B cell (primary cell): ENCODE data around the gene VAV3. TPM values are rescaled to one million over a fixed set of nuclear protein-coding genes. Genes with fewer than 3 reads are reported as not detected.

Source experiments
- ATAC-seq: fragments of 200-7000 bp; cut with Tn5 transposase; one replicate; pipeline ENCODE4 v1.10.0; 2021; ENCODE audit warnings: low read depth, mild to moderate bottlenecking, moderate number of reproducible peaks, moderate library complexity
- CTCF ChIA-PET: fragments of 350-600 bp; sonication (Branson Sonifier 250); formaldehyde crosslinking; loops from one replicate; lab custom pipeline; 2021; ENCODE audit warnings: antibody characterized with exemption, inconsistent platforms; lab: Charles Lee
- POLR2A ChIA-PET: fragments of 350-600 bp; sonication (Branson Sonifier 250); formaldehyde crosslinking; loops from one replicate; lab custom pipeline; 2021; ENCODE audit warnings: antibody characterized with exemption; lab: Charles Lee
- DNase-seq: peaks from one replicate; pipeline ENCODE4 v3.0.0; 2013
- H2AFZ ChIP-seq: 2 replicates; pipeline ENCODE4 v1.6.1; 2012; ENCODE audit warnings: mild to moderate bottlenecking, low read depth, low read length; ENCODE audit not compliant: insufficient read depth, poor library complexity, severe bottlenecking
- H3K27ac ChIP-seq, 2 donors: 1 replicate in 1 of 2; 2 replicates in 1 of 2; pipeline ENCODE4 v1.5.1; 2012 to 2013; ENCODE audit warnings: low read length in 2 of 2, mild to moderate bottlenecking in 2 of 2, moderate library complexity in 1 of 2
- H3K27me3 ChIP-seq, 4 experiments: fragments of 200-600 bp in 1 of 4; sonication (generic) in 1 of 4; replicated peaks in 1 of 4; 1 replicate in 2 of 4; 2 replicates in 2 of 4; pipeline versions ENCODE4 v1.6.1 to v1.7.0; 2013 to 2016; ENCODE audit warnings: low read length in 3 of 4, mild to moderate bottlenecking in 2 of 4, mixed read lengths in 1 of 4, moderate library complexity in 1 of 4; ENCODE audit not compliant: insufficient read depth in 4 of 4, control insufficient read depth in 3 of 4; ENCODE audit errors: control extremely low read depth in 1 of 4
- H3K36me3 ChIP-seq, 2 experiments: replicated peaks in 1 of 2; 1 replicate in 1 of 2; 2 replicates in 1 of 2; pipeline versions ENCODE4 v1.6.1 to v1.7.1; 2013; ENCODE audit warnings: low read length in 1 of 2; ENCODE audit not compliant: insufficient read depth in 2 of 2, control insufficient read depth in 1 of 2; ENCODE audit errors: control extremely low read depth in 1 of 2, extremely low read depth in 1 of 2
- H3K4me1 ChIP-seq, 2 donors: fragments of 200-600 bp in 1 of 2; sonication (generic) in 1 of 2; 1 replicate in 1 of 2; 2 replicates in 1 of 2; pipeline versions ENCODE4 v1.5.1 to v1.6.1; 2013 to 2017; ENCODE audit warnings: low read length in 2 of 2; ENCODE audit not compliant: control insufficient read depth in 2 of 2, insufficient read depth in 2 of 2
- H3K4me2 ChIP-seq: replicated peaks from 2 replicates; pipeline ENCODE3; 2012; ENCODE audit warnings: mild to moderate bottlenecking, low read depth, low read length; ENCODE audit not compliant: poor library complexity, severe bottlenecking
- H3K4me3 ChIP-seq, 5 experiments: fragments of 200-600 bp in 1 of 5; sonication (generic) in 1 of 5; 1 replicate in 3 of 5; 2 replicates in 2 of 5; pipeline versions ENCODE4 v1.5.1 to v1.7.0; 2011 to 2016; ENCODE audit warnings: low read length in 4 of 5, mild to moderate bottlenecking in 4 of 5, low read depth in 2 of 5, control low read depth in 1 of 5, moderate library complexity in 1 of 5; ENCODE audit not compliant: insufficient read depth in 1 of 5; ENCODE audit errors: control extremely low read depth in 1 of 5, extremely low read depth in 1 of 5
- H3K79me2 ChIP-seq: fragments of 200-600 bp; sonication (generic); one replicate; pipeline ENCODE4 v1.6.0; 2016; ENCODE audit warnings: low read length; ENCODE audit not compliant: control insufficient read depth, insufficient read depth
- H3K9ac ChIP-seq: fragments of 200-600 bp; sonication (generic); 2 replicates; pipeline ENCODE4 v1.6.1; 2017; ENCODE audit warnings: mild to moderate bottlenecking, low read length, moderate library complexity
- H3K9me3 ChIP-seq, 3 donors: one replicate each; pipeline versions ENCODE4 v1.6.1 to v1.7.1; 2013; ENCODE audit warnings: low read length in 2 of 3; ENCODE audit not compliant: control insufficient read depth in 2 of 3, insufficient read depth in 1 of 3; ENCODE audit errors: control extremely low read depth in 1 of 3
- H4K20me1 ChIP-seq: 2 replicates; pipeline ENCODE4 v1.6.0; 2012; ENCODE audit warnings: mild to moderate bottlenecking, low read length; ENCODE audit not compliant: insufficient read depth, control insufficient read depth, poor library complexity, severe bottlenecking
- H3K27ac Mint-ChIP-seq: one replicate; pipeline ENCODE4 v1.8.0; 2021; ENCODE audit warnings: mixed read lengths
- H3K27me3 Mint-ChIP-seq: one replicate; pipeline ENCODE4 v1.8.0; 2021; ENCODE audit warnings: mixed read lengths
- H3K4me1 Mint-ChIP-seq: one replicate; pipeline ENCODE4 v1.8.0; 2021; ENCODE audit warnings: mixed read lengths
- H3K4me3 Mint-ChIP-seq: one replicate; pipeline ENCODE4 v1.8.0; 2021; ENCODE audit warnings: mixed read lengths
- H3K9me3 Mint-ChIP-seq: one replicate; pipeline ENCODE4 v1.8.0; 2022; ENCODE audit warnings: mixed read lengths; ENCODE audit not compliant: insufficient read depth
- CTCF ChIP-seq: fragments of 200-600 bp; IDR thresholded peaks from one replicate; pipeline ENCODE4 v1.8.0; 2022; ENCODE audit warnings: antibody characterized with exemption, mild to moderate bottlenecking
- EZH2 ChIP-seq: IDR thresholded peaks from 2 replicates; pipeline ENCODE4 v1.6.1; 2012; ENCODE audit warnings: borderline replicate concordance, low read depth, mild to moderate bottlenecking, moderate library complexity, low read length; ENCODE audit not compliant: insufficient read depth, poor library complexity, severe bottlenecking
- WGBS: methylation state at CpG from one replicate; pipeline ENCODE4 v1.1.5; 2013; ENCODE audit warnings: missing lambda C conversion rate; ENCODE audit not compliant: insufficient coverage; 5-methylcytosine and 5-hydroxymethylcytosine counted together
- intact Hi-C: fragments of 100-400 bp; cut with micrococcal nuclease; formaldehyde crosslinking; loops from one replicate; pipeline ENCODE4 v1.10.0; 2022
- polyA plus RNA-seq: library from polyadenylated mRNA; depleted of rRNA; stranded (reverse); fragments of >200 nt; gene quantifications from 2 replicates; pipeline ENCODE4 v1.2.3, GENCODE V29; 2012
- total RNA-seq, 2 donors: library from RNA; stranded (reverse); fragments of 120-200 nt in 1 of 2; gene quantifications; 1 replicate in 1 of 2; 2 replicates in 1 of 2; pipeline versions ENCODE4 v1.2.3 to v1.2.4, GENCODE V29; 2013 to 2022

VAV3 gene
- total and polyA plus RNA-seq, 2 donors (not counting 1 experiment from before 2014, with no cell fraction given), result 14.8 to 32.5 TPM

DNA sequence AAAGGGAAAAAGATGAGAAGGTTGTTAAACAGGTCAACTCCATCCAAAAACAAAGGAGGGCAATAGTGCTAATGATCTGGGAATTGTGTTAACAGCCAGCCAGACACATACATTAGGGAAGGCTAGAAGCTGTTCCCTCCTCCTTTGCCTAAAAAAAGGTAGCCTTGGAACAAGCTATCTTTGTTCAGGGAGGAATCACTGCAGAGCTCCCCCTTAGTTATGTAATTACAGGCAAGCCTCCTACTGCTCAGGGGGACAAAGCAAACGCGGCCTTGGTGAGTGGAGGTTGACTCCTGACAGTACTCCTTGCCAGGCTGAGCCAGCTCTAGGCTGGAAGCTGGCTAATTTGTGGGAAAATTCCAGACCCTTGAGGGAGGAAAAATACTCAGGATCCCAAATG is 97.6 kb downstream of the VAV3 start:
- Mint-ChIP-seq H3K9me3 (peaks cover 7% of the 10 kb centered on the region), H3K4me1 (peaks cover 88% of the 10 kb centered on the region), H3K4me3 (no peak overlapping the region), H3K27ac (peak overlapping the region; percentile 42), H3K27me3 (no peaks in the 10 kb centered on the region)
- H3K27me3 ChIP-seq, result no peaks in the 10 kb centered on the region
- no peak overlapping the region for H2AFZ ChIP-seq
- POLR2A ChIA-PET, result no interaction called here
- intact Hi-C loops, result loop anchor here (2.0 to 5.0 kb wide), 2 partner anchors 25 to 35 kb away; no protein-coding TSS in a partner anchor
- ATAC-seq (no peak), DNase-seq (no peak)
- H4K20me1 ChIP-seq, result no peaks in the 10 kb centered on the region
- CTCF ChIA-PET, result no interaction called here
- peak overlapping the region in 1 of 2 donors; percentile 66 for H3K27ac ChIP-seq
- no peak overlapping the region for H3K4me2 ChIP-seq
- H3K9me3 ChIP-seq, result peaks cover 0 to 6% (median 2%) of the 10 kb centered on the region in 3 donors
- H3K36me3 ChIP-seq, result no peaks in the 10 kb centered on the region
- H3K9ac ChIP-seq, result no peak overlapping the region
- WGBS, result 92% methylated on average over 2 of the region's 2 CpGs
- peaks cover 74% of the 10 kb centered on the region in 2 donors for H3K4me1 ChIP-seq
- no peak overlapping the region for H3K4me3 ChIP-seq
- peaks cover 89% of the 10 kb centered on the region for H3K79me2 ChIP-seq
- no peak for TF ChIP-seq EZH2
- TF ChIP-seq CTCF, result no peak

- Histone ChIP-seq H3K4me2 (no peak overlapping the region), H3K36me3 (no peaks in the 10 kb centered on the region), H3K4me1 (peaks cover 74% of the 10 kb centered on the region in 2 donors), H3K9ac (no peak overlapping the region), H3K79me2 (peaks cover 86% of the 10 kb centered on the region), H4K20me1 (no peaks in the 10 kb centered on the region), H2AFZ (no peak overlapping the region), H3K4me3 (no peak overlapping the region), H3K27ac (peak overlapping the region in 1 of 2 donors; percentile 66), H3K27me3 (no peaks in the 10 kb centered on the region), H3K9me3 (peaks cover 2 to 11% (median 4%) of the 10 kb centered on the region in 3 donors)
- Mint-ChIP-seq H3K27me3 (no peaks in the 10 kb centered on the region), H3K9me3 (peaks cover 11% of the 10 kb centered on the region), H3K27ac (peak overlapping the region; percentile 42), H3K4me1 (peaks cover 89% of the 10 kb centered on the region), H3K4me3 (no peak overlapping the region)
- ChIA-PET POLR2A (interaction anchor here (0.9 kb wide), 1 partner anchor 30 kb away, joined by 4 read pairs; no protein-coding TSS in a partner anchor), CTCF (no interaction called here)
- DNase-seq, result no peak
- ATAC-seq, result no peak
- no peak for TF ChIP-seq CTCF
- no peak for TF ChIP-seq EZH2
- intact Hi-C loops, result loop anchor here (2.0 to 5.0 kb wide), 2 partner anchors 24 to 35 kb away; no protein-coding TSS in a partner anchor
These were observed 98.1 kb downstream of the VAV3 start for GRCh38 chr1:107866870-107867269.
